Mesenchymal stem cell (in vitro differentiated cells and primary cell): ENCODE data around the gene TKTL1.

Source experiments
- DNase-seq: peaks from one replicate; pipeline ENCODE4 v3.0.0-alpha.2; 2013
- H2AFZ ChIP-seq: one replicate; pipeline ENCODE4 v1.6.1; 2013; ENCODE audit warnings: low read depth, mild to moderate bottlenecking, control low read depth, inconsistent platforms, low read length, moderate library complexity
- H2AK5ac ChIP-seq: 2 replicates; pipeline ENCODE4 v1.6.1; 2013; ENCODE audit warnings: low read length, moderate library complexity, mild to moderate bottlenecking, inconsistent platforms; ENCODE audit not compliant: severe bottlenecking
- H2BK120ac ChIP-seq: one replicate; pipeline ENCODE4 v1.6.1; 2013; ENCODE audit warnings: low read depth, mild to moderate bottlenecking, inconsistent platforms, low read length, moderate library complexity
- H2BK12ac ChIP-seq, 2 experiments: one replicate each; pipeline ENCODE4 v1.6.1; 2013; ENCODE audit warnings: inconsistent platforms in 2 of 2, low read length in 2 of 2, mild to moderate bottlenecking in 2 of 2, moderate library complexity in 2 of 2, control low read depth in 1 of 2
- H2BK15ac ChIP-seq: one replicate; pipeline ENCODE4 v1.6.1; 2013; ENCODE audit warnings: mild to moderate bottlenecking, low read depth, inconsistent platforms; ENCODE audit not compliant: poor library complexity, severe bottlenecking
- H2BK5ac ChIP-seq: 2 replicates; pipeline ENCODE4 v1.6.1; 2013; ENCODE audit warnings: low read depth, mild to moderate bottlenecking, low read length, control low read depth, inconsistent platforms; ENCODE audit not compliant: poor library complexity, severe bottlenecking
- H3K14ac ChIP-seq, 2 experiments: one replicate each; pipeline ENCODE4 v1.6.1; 2013; ENCODE audit warnings: inconsistent platforms in 2 of 2, low read length in 2 of 2, control low read depth in 1 of 2, mild to moderate bottlenecking in 1 of 2, moderate library complexity in 1 of 2
- H3K18ac ChIP-seq, 2 experiments: one replicate each; pipeline ENCODE4 v1.6.1; 2013; ENCODE audit warnings: inconsistent platforms in 2 of 2, low read length in 2 of 2, control low read depth in 1 of 2, low read depth in 1 of 2, mild to moderate bottlenecking in 1 of 2
- H3K23ac ChIP-seq, 2 experiments: one replicate each; pipeline ENCODE4 v1.6.1; 2013; ENCODE audit warnings: inconsistent platforms in 2 of 2, low read length in 2 of 2, mild to moderate bottlenecking in 2 of 2, moderate library complexity in 2 of 2, control low read depth in 1 of 2
- H3K27ac ChIP-seq: 2 replicates; pipeline ENCODE4 v1.5.1; 2013; ENCODE audit warnings: mild to moderate bottlenecking, moderate library complexity, low read length, control low read depth, inconsistent platforms; ENCODE audit not compliant: poor library complexity, severe bottlenecking
- H3K27me3 ChIP-seq, 2 experiments: 2 replicates each; pipeline versions ENCODE4 v1.6.1 to v1.7.0; 2013; ENCODE audit warnings: low read length in 2 of 2, mild to moderate bottlenecking in 2 of 2, moderate library complexity in 2 of 2, control low read depth in 1 of 2, inconsistent platforms in 1 of 2; ENCODE audit not compliant: control insufficient read depth in 1 of 2, insufficient read depth in 1 of 2
- H3K36me3 ChIP-seq, 2 experiments: 2 replicates each; pipeline versions ENCODE4 v1.6.1 to v1.7.0; 2013; ENCODE audit warnings: low read length in 2 of 2, control low read depth in 1 of 2, inconsistent platforms in 1 of 2, low read depth in 1 of 2, mild to moderate bottlenecking in 1 of 2; ENCODE audit not compliant: insufficient read depth in 2 of 2, control insufficient read depth in 1 of 2
- H3K4ac ChIP-seq, 2 experiments: one replicate each; pipeline ENCODE4 v1.6.1; 2013; ENCODE audit warnings: inconsistent platforms in 2 of 2, low read length in 2 of 2, mild to moderate bottlenecking in 2 of 2, moderate library complexity in 2 of 2, control low read depth in 1 of 2, low read depth in 1 of 2
- H3K4me1 ChIP-seq: 2 replicates; pipeline ENCODE4 v1.6.1; 2013; ENCODE audit warnings: low read depth, low read length, control low read depth; ENCODE audit not compliant: control insufficient read depth, insufficient read depth
- H3K4me2 ChIP-seq: 2 replicates; pipeline ENCODE4 v1.6.1; 2013; ENCODE audit warnings: low read length, mild to moderate bottlenecking, inconsistent platforms; ENCODE audit not compliant: poor library complexity, severe bottlenecking
- H3K4me3 ChIP-seq, 2 experiments: 2 replicates each; pipeline versions ENCODE4 v1.5.1 to v1.7.0; 2013; ENCODE audit warnings: low read length in 2 of 2, mild to moderate bottlenecking in 2 of 2, control low read depth in 1 of 2, low read depth in 1 of 2; ENCODE audit not compliant: insufficient read depth in 1 of 2
- H3K79me1 ChIP-seq: replicated peaks from 2 replicates; pipeline ENCODE4 v1.6.1; 2013; ENCODE audit warnings: mild to moderate bottlenecking, control low read depth, low read length, inconsistent platforms; ENCODE audit not compliant: poor library complexity, severe bottlenecking
- H3K9ac ChIP-seq: 2 replicates; pipeline ENCODE4 v1.7.0; 2013; ENCODE audit warnings: mild to moderate bottlenecking, low read length, moderate library complexity
- H3K9me3 ChIP-seq: 2 replicates; pipeline ENCODE4 v1.7.0; 2013; ENCODE audit warnings: mild to moderate bottlenecking, low read length; ENCODE audit not compliant: control insufficient read depth
- H4K8ac ChIP-seq: one replicate; pipeline ENCODE4 v1.6.1; 2013; ENCODE audit warnings: inconsistent platforms, mild to moderate bottlenecking, low read length, moderate library complexity
- H4K91ac ChIP-seq: one replicate; pipeline ENCODE4 v1.6.1; 2013; ENCODE audit warnings: mild to moderate bottlenecking, low read length, inconsistent platforms
- WGBS: methylation state at CpG from one replicate; pipeline ENCODE4 v1.1.7; 2013; ENCODE audit warnings: mixed read lengths; 5-methylcytosine and 5-hydroxymethylcytosine counted together

The TKTL1 gene

GRCh38 chrX:154352466-154352865 is 56.9 kb downstream of the TKTL1 start:
- WGBS: 88% methylated on average over 13 of the region's 13 CpGs
- no peak overlapping the region for H2BK15ac ChIP-seq
- H3K4me3 ChIP-seq: no peak overlapping the region
- H3K79me1 ChIP-seq: no peaks in the 10 kb centered on the region
- no peaks in the 10 kb centered on the region for H3K9me3 ChIP-seq
- H3K23ac ChIP-seq: no peak overlapping the region
- peaks cover 84 to 96% of the 10 kb centered on the region in 2 experiments for H3K36me3 ChIP-seq
- no peak overlapping the region for H2BK120ac ChIP-seq
- H3K14ac ChIP-seq: no peak overlapping the region
- H3K4me1 ChIP-seq: peaks cover 36% of the 10 kb centered on the region
- H4K91ac ChIP-seq: no peak overlapping the region
- H3K9ac ChIP-seq: no peak overlapping the region
- H3K27me3 ChIP-seq: no peaks in the 10 kb centered on the region
- no peak overlapping the region for H3K4me2 ChIP-seq
- no peak overlapping the region for H3K4ac ChIP-seq
- H3K27ac ChIP-seq: no peak overlapping the region
- peak overlapping the region in 1 of 2 experiments; percentile 7 for H3K18ac ChIP-seq
- H2BK12ac ChIP-seq: no peak overlapping the region
- no peak for DNase-seq
- no peak overlapping the region for H2AFZ ChIP-seq
- H2AK5ac ChIP-seq: no peak overlapping the region
- H2BK5ac ChIP-seq: no peak overlapping the region
- H4K8ac ChIP-seq: no peak overlapping the region

DNA sequence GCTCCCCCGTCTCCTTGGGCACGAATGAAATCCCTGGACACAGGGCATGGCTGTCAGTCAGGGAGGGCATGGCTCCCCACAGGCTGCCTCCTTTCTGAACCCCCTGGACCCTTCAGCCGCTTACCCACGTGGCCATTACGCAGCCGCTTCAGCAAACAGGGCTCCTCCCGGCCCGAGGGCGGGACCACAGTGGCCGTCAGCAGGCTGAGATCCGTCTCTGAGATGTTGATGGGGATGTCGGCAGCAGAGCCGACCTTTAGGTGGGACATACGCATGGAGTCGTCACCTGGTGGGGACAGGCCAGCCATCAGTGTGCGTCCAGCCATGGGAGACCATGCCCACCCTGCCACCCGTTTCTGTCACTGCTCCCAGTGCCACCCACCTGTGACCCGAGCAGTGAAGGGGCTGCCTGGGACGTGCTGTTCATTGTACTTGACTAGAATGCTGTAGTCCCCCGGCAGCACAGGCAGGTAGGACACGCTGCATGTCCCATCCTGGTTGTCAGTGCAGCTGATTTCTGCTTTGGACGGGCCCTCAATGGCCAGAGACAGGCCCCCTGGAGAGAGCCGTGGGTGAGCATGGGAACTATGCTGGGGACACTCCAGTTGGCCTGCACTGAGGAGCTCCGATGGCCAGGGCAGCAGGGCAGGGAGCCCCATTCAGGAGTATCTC is 57.7 kb downstream of the TKTL1 start:
- Histone ChIP-seq H3K36me3 (peaks cover 89 to 100% of the 10 kb centered on the region in 2 experiments), H3K4ac (no peak overlapping the region), H2AK5ac (no peak overlapping the region), H4K91ac (peak overlapping the region; percentile 16), H2AFZ (no peak overlapping the region), H3K23ac (no peak overlapping the region), H4K8ac (no peak overlapping the region), H3K79me1 (no peaks in the 10 kb centered on the region), H3K18ac (no peak overlapping the region), H2BK120ac (no peak overlapping the region), H3K27ac (no peak overlapping the region), H3K4me2 (no peak overlapping the region), H3K14ac (no peak overlapping the region), H3K9ac (no peak overlapping the region), H2BK12ac (no peak overlapping the region), H3K4me3 (no peak overlapping the region), H3K27me3 (no peaks in the 10 kb centered on the region), H3K9me3 (no peaks in the 10 kb centered on the region), H3K4me1 (peaks cover 35% of the 10 kb centered on the region), H2BK15ac (no peak overlapping the region), H2BK5ac (no peak overlapping the region)
- DNase-seq: no peak
- 93% methylated on average over 24 of the region's 24 CpGs for WGBS

- DNase-seq: no peak
- no peak overlapping the region for H3K4me2 ChIP-seq
- H3K4ac ChIP-seq: no peak overlapping the region
- no peak overlapping the region for H2BK120ac ChIP-seq
- H3K4me3 ChIP-seq: no peak overlapping the region
- no peak overlapping the region for H3K14ac ChIP-seq
- no peak overlapping the region for H3K18ac ChIP-seq
- no peak overlapping the region for H4K8ac ChIP-seq
- H3K23ac ChIP-seq: no peak overlapping the region
- H2AK5ac ChIP-seq: no peak overlapping the region
- H2BK15ac ChIP-seq: no peak overlapping the region
- no peaks in the 10 kb centered on the region for H3K9me3 ChIP-seq
- no peak overlapping the region for H3K9ac ChIP-seq
- no peaks in the 10 kb centered on the region for H3K27me3 ChIP-seq
- peaks cover 31% of the 10 kb centered on the region for H3K4me1 ChIP-seq
- H3K27ac ChIP-seq: no peak overlapping the region
- no peak overlapping the region for H2BK5ac ChIP-seq
- H3K79me1 ChIP-seq: no peaks in the 10 kb centered on the region
- no peak overlapping the region for H2AFZ ChIP-seq
- no peak overlapping the region for H2BK12ac ChIP-seq
- 87% methylated on average over 5 of the region's 14 CpGs for WGBS
- H3K36me3 ChIP-seq: peaks cover 91 to 100% of the 10 kb centered on the region in 2 experiments
- H4K91ac ChIP-seq: no peak overlapping the region
These were observed 58.4 kb downstream of the TKTL1 start for GRCh38 chrX:154354013-154354412.

- H2BK5ac ChIP-seq: no peak overlapping the region
- no peak overlapping the region for H2AK5ac ChIP-seq
- peaks cover 28% of the 10 kb centered on the region for H3K4me1 ChIP-seq
- no peak for DNase-seq
- H3K79me1 ChIP-seq: no peaks in the 10 kb centered on the region
- no peak overlapping the region for H2BK12ac ChIP-seq
- no peak overlapping the region for H4K8ac ChIP-seq
- no peak overlapping the region for H4K91ac ChIP-seq
- no peak overlapping the region for H2BK120ac ChIP-seq
- no peak overlapping the region for H3K4me2 ChIP-seq
- no peak overlapping the region for H3K18ac ChIP-seq
- no peak overlapping the region for H2AFZ ChIP-seq
- no peak overlapping the region for H3K4ac ChIP-seq
- no peak overlapping the region for H2BK15ac ChIP-seq
- H3K14ac ChIP-seq: no peak overlapping the region
- H3K9ac ChIP-seq: no peak overlapping the region
- H3K23ac ChIP-seq: no peak overlapping the region
- H3K27ac ChIP-seq: no peak overlapping the region
- no peaks in the 10 kb centered on the region for H3K9me3 ChIP-seq
- H3K36me3 ChIP-seq: peaks cover 91 to 100% of the 10 kb centered on the region in 2 experiments
- H3K27me3 ChIP-seq: no peaks in the 10 kb centered on the region
- H3K4me3 ChIP-seq: no peak overlapping the region
- whole genome bisulfite sequencing: 96% methylated on average over 12 of the region's 13 CpGs
These were observed 58.9 kb downstream of the TKTL1 start for GRCh38 chrX:154354516-154354915.
